Esophagus muscularis mucosa (tissue), 4 donors: ENCODE data around the gene SPNS3.

Source experiments
- EP300 ChIP-seq: sonication (generic); formaldehyde crosslinking; IDR thresholded peaks from one replicate; pipeline ENCODE4 v1.6.1; 2017; ENCODE audit warnings: antibody characterized with exemption
- POLR2AphosphoS5 ChIP-seq, 2 donors: sonication (generic); formaldehyde crosslinking; IDR thresholded peaks; one replicate each; pipeline ENCODE4 v1.6.1; 2017; ENCODE audit warnings: antibody characterized with exemption in 2 of 2
- TF ChIP-seq, protein P1 (sequence below), 3 experiments: fragments of 200-600 bp in 2 of 3; fragments of 450-650 bp in 1 of 3; sonication (generic) in 2 of 3; IDR thresholded peaks; one replicate each; pipeline ENCODE4 v1.5.1; 2017 to 2019; ENCODE audit warnings: antibody characterized with exemption in 3 of 3, mild to moderate bottlenecking in 2 of 3, moderate library complexity in 1 of 3

DNA sequence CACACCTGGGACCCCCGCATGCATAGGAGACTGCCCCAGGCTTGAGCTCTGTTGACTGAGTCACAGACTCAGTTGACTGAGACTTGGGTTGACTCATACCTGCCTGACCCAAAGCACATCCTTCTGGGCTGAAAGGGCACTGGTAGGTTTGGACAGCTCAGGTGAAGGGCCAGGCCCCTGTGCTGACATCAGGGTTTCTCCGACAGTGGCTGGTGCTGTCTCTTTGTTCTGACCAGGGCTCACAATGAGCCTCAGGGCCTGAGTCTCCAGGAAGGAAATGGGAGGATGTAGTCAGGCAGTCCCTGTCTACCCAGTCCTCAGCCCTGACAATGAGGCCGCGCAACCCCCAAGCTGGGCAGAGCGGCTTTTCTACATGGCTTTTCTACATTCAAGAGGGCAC is 71.4 kb downstream of the SPNS3 start:
- TF ChIP-seq, protein P1, sequence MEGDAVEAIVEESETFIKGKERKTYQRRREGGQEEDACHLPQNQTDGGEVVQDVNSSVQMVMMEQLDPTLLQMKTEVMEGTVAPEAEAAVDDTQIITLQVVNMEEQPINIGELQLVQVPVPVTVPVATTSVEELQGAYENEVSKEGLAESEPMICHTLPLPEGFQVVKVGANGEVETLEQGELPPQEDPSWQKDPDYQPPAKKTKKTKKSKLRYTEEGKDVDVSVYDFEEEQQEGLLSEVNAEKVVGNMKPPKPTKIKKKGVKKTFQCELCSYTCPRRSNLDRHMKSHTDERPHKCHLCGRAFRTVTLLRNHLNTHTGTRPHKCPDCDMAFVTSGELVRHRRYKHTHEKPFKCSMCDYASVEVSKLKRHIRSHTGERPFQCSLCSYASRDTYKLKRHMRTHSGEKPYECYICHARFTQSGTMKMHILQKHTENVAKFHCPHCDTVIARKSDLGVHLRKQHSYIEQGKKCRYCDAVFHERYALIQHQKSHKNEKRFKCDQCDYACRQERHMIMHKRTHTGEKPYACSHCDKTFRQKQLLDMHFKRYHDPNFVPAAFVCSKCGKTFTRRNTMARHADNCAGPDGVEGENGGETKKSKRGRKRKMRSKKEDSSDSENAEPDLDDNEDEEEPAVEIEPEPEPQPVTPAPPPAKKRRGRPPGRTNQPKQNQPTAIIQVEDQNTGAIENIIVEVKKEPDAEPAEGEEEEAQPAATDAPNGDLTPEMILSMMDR (IDR thresholded peaks at IDR 0.05), result no peak
- TF ChIP-seq EP300, result no peak
- TF ChIP-seq POLR2AphosphoS5 (IDR thresholded peaks at IDR 0.05), result no peak
